GM21737 (cell line): ENCODE measurements around the gene SLC2A9.

Source experiments
- ATAC-seq: cut with Tn5 transposase; IDR thresholded peaks from one replicate; pipeline ENCODE4 v1.9.1; 2021; ENCODE audit warnings: mild to moderate bottlenecking, moderate library complexity; ENCODE audit not compliant: unreplicated experiment

SLC2A9 gene

GRCh38 chr4:10022346-10023049 is 1.2 kb upstream of the SLC2A9 start:
- no peak for ATAC-seq

- ATAC-seq = no peak
Observed at GRCh38 chr4:10021653-10022023, 341 bp upstream of the SLC2A9 start.

GRCh38 chr4:10020106-10020505 is 1.2 kb downstream of the SLC2A9 start:
- no peak for ATAC-seq

- ATAC-seq = no peak
Observed at GRCh38 chr4:10019521-10020051, 1.7 kb downstream of the SLC2A9 start.

- peak; percentile 97 for ATAC-seq
Observed at GRCh38 chr4:10018818-10019461, 2.4 kb downstream of the SLC2A9 start.

- ATAC-seq = no peak
Observed at GRCh38 chr4:10017037-10017893, 4.0 kb downstream of the SLC2A9 start.

GRCh38 chr4:10016169-10016568 is 5.1 kb downstream of the SLC2A9 start:
- ATAC-seq = no peak

GRCh38 chr4:10015140-10015753 is 6.0 kb downstream of the SLC2A9 start:
- ATAC-seq = no peak

GRCh38 chr4:10013722-10014121 is 7.6 kb downstream of the SLC2A9 start:
- no peak for ATAC-seq

- no peak for ATAC-seq
Observed at GRCh38 chr4:10011885-10012284, 9.4 kb downstream of the SLC2A9 start.

GRCh38 chr4:10011277-10011676 is 10.0 kb downstream of the SLC2A9 start:
- no peak for ATAC-seq

- no peak for ATAC-seq
Observed at GRCh38 chr4:10009861-10010500, 11.3 kb downstream of the SLC2A9 start.

- no peak for ATAC-seq
Observed at GRCh38 chr4:10008609-10009005, 12.7 kb downstream of the SLC2A9 start.

- ATAC-seq = peak; percentile 30
Observed at GRCh38 chr4:10007793-10008608, 13.3 kb downstream of the SLC2A9 start.

- peak; percentile 46 for ATAC-seq
Observed at GRCh38 chr4:10007436-10007740, 13.9 kb downstream of the SLC2A9 start.

GRCh38 chr4:10006601-10007435 is 14.5 kb downstream of the SLC2A9 start:
- ATAC-seq = peak; percentile 18

- ATAC-seq = no peak
Observed at GRCh38 chr4:10006231-10006600, 15.1 kb downstream of the SLC2A9 start.

- no peak for ATAC-seq
Observed at GRCh38 chr4:10005632-10006031, 15.7 kb downstream of the SLC2A9 start.

- ATAC-seq = no peak
Observed at GRCh38 chr4:10003666-10004065, 17.6 kb downstream of the SLC2A9 start.
